IMR-90 (cell line): ENCODE measurements around the gene CISTR. TPM values are rescaled to one million over a fixed set of nuclear protein-coding genes. Genes with fewer than 3 reads are reported as not detected.
A peak's percentile ranks its signal among the peaks of the same experiment; 100 is the strongest.

Source experiments
- ATAC-seq: fragments of 200-7000 bp; cut with Tn5 transposase; 2 replicates; pipeline ENCODE4 v1.9.1; 2020; ENCODE audit warnings: low read depth, mild to moderate bottlenecking, moderate library complexity
- BruUV-seq: library from RNA; stranded (reverse); fragments of 400-500 nt; replicated peaks from 2 replicates; lab custom pipeline; 2021; lab: Mats Ljungman, UMichigan
- CTCF ChIA-PET: fragments of 300-600 bp; formaldehyde crosslinking; extraction: SDS; loops from one replicate; lab custom pipeline; 2021; ENCODE audit warnings: antibody characterized with exemption; lab: Yijun Ruan, JAX
- POLR2A ChIA-PET: fragments of 300-600 bp; sonication (Branson Sonifier 250); formaldehyde crosslinking; loops from one replicate; lab custom pipeline; 2022; ENCODE audit warnings: antibody characterized with exemption; ENCODE audit not compliant: unreplicated experiment; lab: Charles Lee
- DNase-seq: peaks from one replicate; pipeline ENCODE4 v3.0.0; 2013
- H2AFZ ChIP-seq: replicated peaks from 2 replicates; pipeline ENCODE3; 2013; ENCODE audit warnings: low read length, mild to moderate bottlenecking; ENCODE audit not compliant: poor library complexity
- H2AK5ac ChIP-seq: 2 replicates; pipeline ENCODE4 v1.6.1; 2013; ENCODE audit warnings: low read depth, low read length, inconsistent platforms
- H2AK9ac ChIP-seq: replicated peaks from 2 replicates; pipeline ENCODE3; 2013; ENCODE audit warnings: mild to moderate bottlenecking, low read depth, low read length, moderate library complexity; ENCODE audit not compliant: poor library complexity
- H2BK120ac ChIP-seq: 2 replicates; pipeline ENCODE4 v1.6.1; 2013; ENCODE audit warnings: low read depth, low read length, inconsistent platforms
- H2BK15ac ChIP-seq: 3 replicates; pipeline ENCODE4 v1.6.1; 2013; ENCODE audit warnings: low read depth, low read length, inconsistent platforms
- H2BK20ac ChIP-seq: 2 replicates; pipeline ENCODE4 v1.6.1; 2013; ENCODE audit warnings: low read depth, mild to moderate bottlenecking, inconsistent platforms, low read length, moderate library complexity
- H2BK5ac ChIP-seq: 2 replicates; pipeline ENCODE4 v1.6.1; 2013; ENCODE audit warnings: mild to moderate bottlenecking, low read depth, low read length, inconsistent platforms; ENCODE audit not compliant: poor library complexity, severe bottlenecking
- H3K14ac ChIP-seq: replicated peaks from 2 replicates; pipeline ENCODE4 v1.6.1; 2013; ENCODE audit warnings: low read depth, low read length, inconsistent platforms
- H3K18ac ChIP-seq: 2 replicates; pipeline ENCODE4 v1.6.1; 2013; ENCODE audit warnings: low read depth, low read length, control low read depth
- H3K23ac ChIP-seq: 2 replicates; pipeline ENCODE4 v1.6.1; 2013; ENCODE audit warnings: low read depth, low read length, inconsistent platforms
- H3K27ac ChIP-seq: 2 replicates; pipeline ENCODE4 v1.5.1; 2013; ENCODE audit warnings: mild to moderate bottlenecking, control low read depth, low read length; ENCODE audit not compliant: insufficient read depth
- H3K27me3 ChIP-seq: 2 replicates; pipeline ENCODE4 v1.6.1; 2013; ENCODE audit warnings: low read length; ENCODE audit not compliant: control insufficient read depth, insufficient read depth
- H3K36me3 ChIP-seq: 2 replicates; pipeline ENCODE4 v1.6.1; 2013; ENCODE audit warnings: low read length, mixed read lengths; ENCODE audit not compliant: control insufficient read depth, insufficient read depth
- H3K4ac ChIP-seq: 2 replicates; pipeline ENCODE4 v1.6.1; 2013; ENCODE audit warnings: low read depth, low read length, inconsistent platforms
- H3K4me1 ChIP-seq: 2 replicates; pipeline ENCODE4 v1.6.1; 2013; ENCODE audit warnings: low read length, mixed read lengths; ENCODE audit not compliant: control insufficient read depth, insufficient read depth
- H3K4me2 ChIP-seq: 2 replicates; pipeline ENCODE4 v1.6.1; 2013; ENCODE audit warnings: low read depth, mild to moderate bottlenecking, control low read depth, low read length, moderate library complexity
- H3K4me3 ChIP-seq: 2 replicates; pipeline ENCODE4 v1.5.1; 2013; ENCODE audit warnings: low read depth, mild to moderate bottlenecking, control low read depth, low read length, moderate library complexity; ENCODE audit not compliant: insufficient read depth
- H3K56ac ChIP-seq: 2 replicates; pipeline ENCODE4 v1.6.1; 2013; ENCODE audit warnings: low read length, inconsistent platforms; ENCODE audit not compliant: insufficient read depth; ENCODE audit errors: extremely low read depth
- H3K79me1 ChIP-seq, 2 experiments: 2 replicates each; pipeline ENCODE4 v1.6.1; 2013; ENCODE audit warnings: low read length in 2 of 2, inconsistent platforms in 1 of 2, low read depth in 1 of 2
- H3K9ac ChIP-seq: 2 replicates; pipeline ENCODE4 v1.6.1; 2013; ENCODE audit warnings: low read depth, low read length, control low read depth
- H3K9me1 ChIP-seq: 2 replicates; pipeline ENCODE4 v1.6.1; 2013; ENCODE audit warnings: low read length, inconsistent platforms; ENCODE audit not compliant: insufficient read depth
- H3K9me3 ChIP-seq: 2 replicates; pipeline ENCODE4 v1.6.1; 2013; ENCODE audit warnings: low read length; ENCODE audit not compliant: control insufficient read depth, insufficient read depth
- H4K20me1 ChIP-seq: 2 replicates; pipeline ENCODE4 v1.6.1; 2013; ENCODE audit warnings: low read length, inconsistent platforms; ENCODE audit not compliant: insufficient read depth
- H4K5ac ChIP-seq: 2 replicates; pipeline ENCODE4 v1.6.1; 2013; ENCODE audit warnings: mild to moderate bottlenecking, low read depth, low read length, control low read depth
- H4K8ac ChIP-seq, 2 experiments: 2 replicates each; pipeline ENCODE4 v1.6.1; 2013; ENCODE audit warnings: low read depth in 2 of 2, low read length in 2 of 2, control low read depth in 1 of 2, inconsistent platforms in 1 of 2
- H4K91ac ChIP-seq: 2 replicates; pipeline ENCODE4 v1.6.1; 2013; ENCODE audit warnings: low read depth, low read length, inconsistent platforms; ENCODE audit not compliant: insufficient read depth
- FOS ChIP-seq: fragments of 150-350 bp; IDR thresholded peaks from 2 replicates; pipeline ENCODE4 v1.6.1; 2016; ENCODE audit warnings: low read depth, low read length
- MAZ ChIP-seq: IDR thresholded peaks from 2 replicates; pipeline ENCODE4 v1.6.1; 2012; ENCODE audit warnings: low read depth, mild to moderate bottlenecking, low read length, improper control_type of control experiment, moderate library complexity, borderline replicate concordance
- USF2 ChIP-seq: fragments of 150-350 bp; IDR thresholded peaks from 2 replicates; pipeline ENCODE4 v1.6.1; 2017; ENCODE audit warnings: mild to moderate bottlenecking, antibody characterized with exemption, low read length, low read depth
- dilution Hi-C: fragments of 300-500 bp; cut with HindIII; formaldehyde crosslinking; loops from one replicate; pipeline ENCODE4 v1.14.3; 2018; ENCODE audit warnings: low sequenced_read_pairs; ENCODE audit not compliant: unreplicated experiment
- in situ Hi-C: fragments of 300-500 bp; cut with MboI; formaldehyde crosslinking; loops from 3 replicates; pipeline ENCODE4 v1.14.3; 2019; ENCODE audit warnings: low sequenced_read_pairs, inconsistent platforms, mixed read lengths
- intact Hi-C: fragments of 100-400 bp; cut with micrococcal nuclease; formaldehyde crosslinking; loops from 2 replicates; pipeline ENCODE4 v1.10.0; 2022
- polyA plus RNA-seq, 3 experiments: library from polyadenylated mRNA; depleted of rRNA; stranded (reverse); fragments of >200 nt; gene quantifications; 2 replicates each; pipeline ENCODE4 v1.2.3, GENCODE V29; 2012; ENCODE audit warnings: low replicate concordance in 1 of 3
- total RNA-seq: library from RNA; depleted of rRNA; stranded (reverse); fragments of >200 nt; gene quantifications from 2 replicates; pipeline ENCODE4 v1.2.3, GENCODE V29; 2012

CISTR gene
- total and polyA plus RNA-seq, 2 of the 4 experiments (the other 2 are of a cell fraction) = not detected

- Histone ChIP-seq H3K18ac (no peak overlapping the region; the same call in 1 of the 2 replicates), H2BK5ac (peak overlapping the region; percentile 34), H2AFZ (no peak overlapping the region), H3K9me3 (no peaks in the 10 kb centered on the region), H2BK120ac (peak overlapping the region; percentile 89), H4K20me1 (no peaks in the 10 kb centered on the region), H3K27ac (no peak overlapping the region), H4K91ac (no peak overlapping the region), H3K9ac (no peak overlapping the region), H4K8ac (peak overlapping the region in 1 of 2 experiments; percentile 43; a peak in 1 of 4 replicates), H3K4me3 (no peak overlapping the region), H3K9me1 (peaks cover 13% of the 10 kb centered on the region), H3K23ac (peak overlapping the region; percentile 25; the same call in 1 of the 2 replicates), H3K56ac (no peak overlapping the region), H2BK15ac (0 out of 3 replicates have a peak overlapping the region, but pooled peaks have one; percentile 58), H2AK5ac (no peak overlapping the region), H3K79me1 (no peaks in the 10 kb centered on the region), H3K4ac (peak overlapping the region; percentile 59; the same call in 1 of the 2 replicates), H3K27me3 (no peaks in the 10 kb centered on the region), H4K5ac (no peak overlapping the region), H3K36me3 (no peaks in the 10 kb centered on the region), H2BK20ac (peak overlapping the region; percentile 90; the same call in 1 of the 2 replicates), H2AK9ac (no peak overlapping the region), H3K4me1 (peaks cover 13% of the 10 kb centered on the region), H3K4me2 (peak overlapping the region; percentile 67; the same call in 1 of the 2 replicates), H3K14ac (no peak overlapping the region)
- dilution Hi-C loops (no loop called here), intact Hi-C loops (no loop called here), in situ Hi-C loops (loop anchor here (10.0 kb wide), 1 partner anchor 435 kb away; no protein-coding TSS in a partner anchor)
- BruUV-seq = no TSS peak
- POLR2A ChIA-PET = no interaction called here
- ATAC-seq = peak; percentile 84
- DNase-seq = peak; percentile 97
- CTCF ChIA-PET = interaction anchor here (1.0 to 1.1 kb wide), 3 partner anchors 12 to 21 kb away, joined by 3 to 4 read pairs (median 3); no protein-coding TSS in a partner anchor
- TF ChIP-seq USF2 = no peak
- peak; percentile 37; the same call in 1 of the 2 replicates for TF ChIP-seq FOS
- TF ChIP-seq MAZ = no peak
Measured at GRCh38 chr12:53770281-53770680, 18.5 kb upstream of the CISTR start.
